Measurements from ENCODE around the gene CC2D2B. TPM values are rescaled to one million over a fixed set of nuclear protein-coding genes. Genes with fewer than 3 reads are reported as not detected.
"Not testable (repeated sequence)": the region's sequence is repeated elsewhere in the genome, so short reads cannot be mapped to it uniquely, and the experiment has no call there.

The CC2D2B gene
- total RNA-seq, 1 experiment from 2014 or later: 0.46 TPM

- H3K27me3 ChIP-seq: no peaks in the 10 kb centered on the region
- peak; percentile 88 for DNase-seq
- peak within 1 kb of the TSS; percentile 83 for H3K4me3 ChIP-seq
- H3K36me3 ChIP-seq: peaks cover 11% of the 10 kb centered on the region; the same call in 1 of the 2 replicates
- no peaks in the 10 kb centered on the region for H3K9me3 ChIP-seq
Observed at GRCh38 chr10:96043033-96043892, 135.5 kb downstream of the CC2D2B start, which contains the start of gene CCNJ. TSS of gene CCNJ (plus strand) at chr10:96043583. CDS start at chr10:96044394, 811 bp downstream.

DNA sequence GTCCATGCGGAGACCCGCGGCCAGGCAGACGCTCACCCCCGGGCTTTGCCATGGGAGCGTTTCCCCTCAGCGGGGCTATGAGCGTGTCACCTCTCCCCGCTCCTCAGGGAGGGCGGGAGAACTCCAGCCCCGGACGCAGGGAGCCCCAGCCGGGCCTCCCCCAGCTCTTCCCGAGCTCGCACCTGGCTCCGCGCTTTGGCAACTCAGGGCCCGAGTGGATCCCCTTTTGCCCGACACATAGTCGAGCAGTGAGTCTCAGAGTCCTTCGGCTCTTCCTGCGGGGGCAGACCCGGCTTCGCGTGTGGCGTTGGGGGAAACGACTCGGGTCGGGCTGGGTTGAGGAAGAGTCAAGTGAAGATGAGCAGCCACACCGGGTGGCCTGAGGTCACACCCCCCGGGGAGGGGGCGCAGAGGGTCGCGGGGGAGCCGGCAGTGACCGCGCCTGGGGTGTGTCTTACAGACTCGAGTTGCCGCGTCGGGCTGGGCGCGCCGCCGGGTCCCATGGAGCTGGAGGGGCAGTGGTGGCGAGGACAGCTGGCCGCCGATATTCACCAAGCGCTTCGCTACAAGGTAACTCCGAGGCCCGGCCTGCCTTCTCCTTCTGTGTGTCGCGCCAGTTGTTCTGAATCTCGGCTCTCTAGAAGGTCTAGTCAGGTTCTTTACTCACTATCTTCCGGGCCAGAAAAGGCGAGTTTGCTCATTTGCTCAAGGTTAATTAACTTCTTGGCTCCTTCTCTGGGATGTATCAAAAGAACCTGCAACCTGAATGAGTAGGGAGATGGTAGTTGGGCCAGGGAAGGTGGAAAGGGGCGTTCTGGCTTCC is 136.3 kb downstream of the CC2D2B start:
- peaks cover 15% of the 10 kb centered on the region for H3K36me3 ChIP-seq
- H3K9me3 ChIP-seq: no peaks in the 10 kb centered on the region
- peak overlapping the region; percentile 83 for H3K4me3 ChIP-seq
- peak; percentile 40 for DNase-seq
- no peaks in the 10 kb centered on the region for H3K27me3 ChIP-seq

- no peak for DNase-seq
- peaks cover 15% of the 10 kb centered on the region for H3K36me3 ChIP-seq
- no peaks in the 10 kb centered on the region for H3K27me3 ChIP-seq
- H3K9me3 ChIP-seq: no peaks in the 10 kb centered on the region
- H3K4me3 ChIP-seq: peak overlapping the region; percentile 83
Observed at GRCh38 chr10:96044736-96045135, 137.0 kb downstream of the CC2D2B start.

- Histone ChIP-seq H3K9me3 (no peaks in the 10 kb centered on the region), H3K4me3 (no peak overlapping the region)
- DNase-seq: no peak
Observed at GRCh38 chr10:96046546-96046945, 138.8 kb downstream of the CC2D2B start.

DNA sequence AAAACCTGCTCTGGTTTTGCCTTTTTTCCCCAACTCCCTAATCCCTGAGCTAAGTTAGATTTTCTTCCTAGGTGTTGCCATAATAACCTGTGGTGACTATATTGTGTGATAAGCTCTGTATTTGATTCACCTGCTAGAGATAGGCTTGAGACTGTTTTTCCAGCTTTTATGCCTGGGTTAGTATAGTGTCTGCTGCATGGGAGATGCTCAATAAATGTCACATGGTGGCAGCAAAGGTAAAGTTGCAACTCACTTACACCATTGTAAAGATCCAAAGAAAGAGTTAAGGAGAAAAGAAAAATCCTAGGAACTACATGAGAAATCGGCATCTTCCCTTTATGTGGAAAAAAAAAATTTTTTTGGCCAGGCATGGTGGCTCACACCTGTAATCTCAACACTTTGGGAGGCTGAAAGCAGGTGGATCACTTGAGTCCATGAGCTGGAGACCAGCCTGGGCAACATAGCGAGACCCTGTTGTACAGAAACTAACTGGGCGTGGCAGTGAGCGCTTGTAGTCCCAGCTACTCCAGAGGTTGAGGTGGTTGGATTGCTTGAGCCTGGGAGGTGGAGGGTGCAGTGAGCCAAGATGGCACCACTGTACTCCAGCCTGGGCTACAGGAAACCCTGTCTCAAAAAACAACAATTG is 139.4 kb downstream of the CC2D2B start:
- H3K9me3 ChIP-seq: no peaks in the 10 kb centered on the region
- DNase-seq: no peak
- no peak overlapping the region for H3K4me3 ChIP-seq
- H3K27me3 ChIP-seq: no peaks in the 10 kb centered on the region
- H3K36me3 ChIP-seq: peaks cover 18% of the 10 kb centered on the region

More at GRCh38 chr10:96046546-96046945, 138.8 kb downstream of the CC2D2B start:
- no peaks in the 10 kb centered on the region for H3K27me3 ChIP-seq
- H3K36me3 ChIP-seq: peaks cover 15% of the 10 kb centered on the region

DNA sequence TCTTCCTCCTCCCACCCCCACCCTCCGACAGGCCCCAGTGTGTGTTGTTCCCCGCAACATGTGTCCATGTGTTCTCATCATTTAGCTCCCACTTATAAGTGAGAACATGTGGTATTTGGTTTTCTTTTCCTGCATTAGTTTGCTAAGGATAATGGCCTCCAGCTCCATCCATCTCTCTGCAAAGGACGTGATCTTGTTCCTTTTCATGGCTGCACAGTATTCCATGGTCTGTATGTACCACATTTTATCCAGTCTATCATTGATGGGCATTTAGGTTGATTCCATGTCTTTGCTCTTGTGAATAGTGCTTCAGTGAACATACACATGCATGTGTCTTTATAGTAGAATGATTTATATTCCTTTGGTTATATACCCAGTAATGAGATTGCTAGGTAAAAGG is 140.2 kb downstream of the CC2D2B start:
- H3K9me3 ChIP-seq, H3K27me3 ChIP-seq, H3K4me3 ChIP-seq, DNase-seq: not testable (repeated sequence)
- H3K36me3 ChIP-seq: peaks cover 18% of the 10 kb centered on the region

DNA sequence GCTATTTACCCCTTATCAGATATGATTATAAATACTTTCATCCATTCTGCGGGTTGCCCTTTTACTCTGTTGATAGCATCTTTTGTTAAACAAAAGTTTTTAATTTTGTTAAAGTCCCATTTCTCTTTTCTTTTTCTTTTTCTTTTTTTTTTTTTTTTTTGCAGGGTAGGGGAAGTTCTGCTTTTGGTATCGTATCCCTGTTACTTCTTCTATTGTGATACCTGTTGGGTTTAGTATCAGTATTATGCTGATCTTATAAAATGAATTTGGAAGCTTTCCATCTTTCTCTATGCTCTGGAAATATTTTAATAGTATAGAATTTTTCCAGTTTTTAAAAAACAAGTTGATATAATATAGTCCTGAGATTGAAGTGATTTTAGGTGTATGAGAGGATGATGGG is 141.6 kb downstream of the CC2D2B start:
- no peak for DNase-seq
- Histone ChIP-seq H3K36me3 (peaks cover 18% of the 10 kb centered on the region), H3K9me3 (no peaks in the 10 kb centered on the region), H3K27me3 (no peaks in the 10 kb centered on the region), H3K4me3 (no peak overlapping the region)

DNA sequence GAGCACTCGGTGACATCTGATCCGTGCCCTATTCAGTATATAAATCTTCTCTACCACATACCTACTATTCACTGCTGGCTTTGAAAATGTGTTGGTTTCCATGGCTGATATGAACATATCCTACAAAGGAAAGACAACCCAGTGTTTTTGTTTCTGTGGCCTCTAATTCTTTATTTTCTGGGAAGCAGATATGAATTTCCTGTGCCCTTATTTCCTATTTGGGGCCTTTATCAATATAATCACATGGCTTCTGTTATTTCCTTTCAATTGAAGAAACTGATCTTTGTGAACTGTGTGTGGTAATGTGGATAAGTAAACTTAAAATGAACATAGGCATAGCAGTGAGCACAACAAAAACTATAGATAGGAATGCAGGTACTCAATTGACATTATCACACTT is 146.2 kb downstream of the CC2D2B start:
- H3K9me3 ChIP-seq: no peaks in the 10 kb centered on the region
- peaks cover 22% of the 10 kb centered on the region for H3K36me3 ChIP-seq
- no peak overlapping the region for H3K4me3 ChIP-seq
- H3K27me3 ChIP-seq: no peaks in the 10 kb centered on the region
- no peak for DNase-seq

DNA sequence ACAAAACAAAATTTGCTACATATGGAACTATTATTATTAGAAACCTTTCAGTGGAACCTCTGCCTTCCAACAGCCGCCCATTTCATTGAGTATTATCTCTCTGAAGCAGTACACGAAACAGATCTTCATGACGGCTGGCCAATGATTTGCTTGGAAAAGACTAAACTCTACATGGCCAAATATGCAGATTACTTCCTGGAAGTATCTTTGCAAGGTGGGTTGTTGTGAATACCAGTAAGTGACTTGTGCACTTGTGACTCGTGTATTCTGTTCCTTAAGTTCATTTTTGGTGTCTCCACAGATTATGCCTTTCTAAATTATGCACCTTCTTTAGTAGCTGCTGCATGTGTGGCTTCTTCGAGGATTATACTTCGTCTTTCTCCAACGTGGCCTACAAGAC is 149.0 kb downstream of the CC2D2B start:
- DNase-seq: no peak
- H3K27me3 ChIP-seq: no peaks in the 10 kb centered on the region
- H3K4me3 ChIP-seq: no peak overlapping the region
- no peaks in the 10 kb centered on the region for H3K9me3 ChIP-seq
- H3K36me3 ChIP-seq: peaks cover 27% of the 10 kb centered on the region

DNA sequence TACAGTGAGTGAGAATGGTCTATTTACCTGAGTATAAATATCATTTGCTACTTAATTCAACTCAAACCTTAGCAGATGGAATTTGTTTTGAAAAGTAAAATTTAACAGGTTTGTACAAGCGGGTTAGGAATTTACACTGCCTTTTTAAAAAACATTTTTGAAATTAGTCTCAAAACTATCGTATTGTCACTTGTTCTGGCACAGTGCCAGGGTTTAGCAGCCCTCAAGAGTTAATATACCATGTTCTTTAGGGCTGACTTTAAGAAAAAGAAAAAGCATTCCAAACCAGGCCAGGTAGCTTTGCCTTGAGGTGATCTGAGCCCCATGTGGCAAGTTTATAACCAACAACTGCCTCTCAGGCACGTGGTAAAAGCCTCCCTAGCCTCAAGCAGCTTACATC is 153.5 kb downstream of the CC2D2B start:
- Histone ChIP-seq H3K9me3 (no peaks in the 10 kb centered on the region), H3K4me3 (no peak overlapping the region), H3K36me3 (peaks cover 30% of the 10 kb centered on the region), H3K27me3 (no peaks in the 10 kb centered on the region)
- no peak for DNase-seq

DNA sequence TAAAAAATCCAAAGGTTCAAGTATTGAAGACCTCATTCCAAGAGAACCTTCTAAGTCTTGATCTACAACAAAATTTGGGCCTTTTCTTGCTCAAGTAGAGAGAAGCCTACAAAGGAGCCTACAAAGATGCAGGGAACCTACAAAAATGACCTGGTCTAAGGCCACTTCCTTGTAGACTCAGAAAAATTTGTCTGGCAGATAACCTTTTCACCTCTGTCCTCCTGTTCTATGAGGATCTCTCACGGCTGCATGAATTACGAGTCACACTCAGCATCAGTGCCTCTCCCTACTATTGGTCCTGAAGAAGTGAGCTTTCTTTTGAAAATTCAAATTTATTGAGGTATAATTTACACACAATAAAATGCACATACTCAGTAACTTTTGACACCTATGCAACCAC is 164.9 kb downstream of the CC2D2B start:
- H3K36me3 ChIP-seq: no peaks in the 10 kb centered on the region
- H3K27me3 ChIP-seq: no peaks in the 10 kb centered on the region
- no peak for DNase-seq
- H3K9me3 ChIP-seq: no peaks in the 10 kb centered on the region
- H3K4me3 ChIP-seq: no peak overlapping the region

GRCh38 chr10:96073722-96074121 is 165.9 kb downstream of the CC2D2B start:
- Histone ChIP-seq H3K27me3 (no peaks in the 10 kb centered on the region), H3K4me3 (no peak overlapping the region), H3K36me3 (no peaks in the 10 kb centered on the region), H3K9me3 (no peaks in the 10 kb centered on the region)
- DNase-seq: no peak

- Histone ChIP-seq H3K36me3 (no peaks in the 10 kb centered on the region), H3K4me3 (no peak overlapping the region)
Observed at GRCh38 chr10:96074776-96075175, 167.0 kb downstream of the CC2D2B start.

DNA sequence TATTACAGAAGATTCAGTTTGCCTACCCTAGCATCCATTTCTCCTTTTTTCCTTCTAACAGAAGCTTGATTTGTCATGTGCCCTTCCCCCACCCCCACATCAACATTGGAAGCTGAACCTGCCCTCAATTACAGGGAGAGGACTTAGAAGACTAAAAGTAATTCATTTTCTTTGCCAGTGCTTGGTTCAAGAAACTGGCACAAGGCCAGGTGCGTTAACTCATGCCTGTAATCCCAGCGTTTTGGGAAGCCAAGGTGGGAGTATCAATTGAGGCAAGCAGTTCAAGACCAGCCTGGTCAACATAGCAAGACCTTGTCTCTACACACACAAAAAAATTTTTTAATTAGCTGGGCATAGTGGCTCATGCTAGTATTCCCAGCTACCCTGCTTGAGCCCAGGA is 168.2 kb downstream of the CC2D2B start:
- Histone ChIP-seq H3K36me3 (no peaks in the 10 kb centered on the region), H3K9me3 (no peaks in the 10 kb centered on the region), H3K27me3 (no peaks in the 10 kb centered on the region), H3K4me3 (no peak overlapping the region)
- DNase-seq: no peak

More at GRCh38 chr10:96074776-96075175, 167.0 kb downstream of the CC2D2B start:
- Histone ChIP-seq H3K27me3 (no peaks in the 10 kb centered on the region), H3K9me3 (no peaks in the 10 kb centered on the region)
- no peak for DNase-seq

- DNase-seq: no peak
- Histone ChIP-seq H3K27me3 (no peaks in the 10 kb centered on the region), H3K4me3 (no peak overlapping the region), H3K9me3 (no peaks in the 10 kb centered on the region), H3K36me3 (no peaks in the 10 kb centered on the region)
Observed at GRCh38 chr10:96077156-96077555, 169.4 kb downstream of the CC2D2B start.

DNA sequence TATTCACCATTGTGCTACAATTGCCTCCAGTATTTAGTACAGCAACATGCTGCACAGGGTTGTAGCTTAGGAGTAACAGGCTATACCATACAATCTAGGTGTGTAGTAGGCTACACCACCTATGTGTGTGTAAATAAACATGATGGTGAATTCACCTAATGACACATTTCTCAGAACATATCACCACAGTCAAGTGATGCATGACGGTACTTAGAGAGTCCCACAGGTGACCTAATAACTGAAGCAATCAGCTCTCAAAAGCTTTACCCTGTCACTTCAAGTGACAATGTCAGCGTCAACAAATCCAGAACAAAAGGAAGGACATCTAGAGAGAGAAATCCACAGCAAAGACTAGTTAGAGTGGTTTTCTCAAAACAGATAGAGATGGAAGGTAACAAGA is 174.4 kb downstream of the CC2D2B start:
- Histone ChIP-seq H3K27me3 (no peaks in the 10 kb centered on the region), H3K4me3 (no peak overlapping the region), H3K36me3 (no peaks in the 10 kb centered on the region), H3K9me3 (no peaks in the 10 kb centered on the region)
- no peak for DNase-seq
